GM18907 (cell line): Measurements from ENCODE around the gene CCL21.
"Not testable (repeated sequence)": the region's sequence is repeated elsewhere in the genome, so short reads cannot be mapped to it uniquely, and the experiment has no call there.

Experiments used
- ATAC-seq: cut with Tn5 transposase; IDR thresholded peaks from one replicate; pipeline ENCODE4 v1.9.1; 2021; ENCODE audit warnings: mild to moderate bottlenecking, moderate library complexity; ENCODE audit not compliant: unreplicated experiment

Gene CCL21, protein sequence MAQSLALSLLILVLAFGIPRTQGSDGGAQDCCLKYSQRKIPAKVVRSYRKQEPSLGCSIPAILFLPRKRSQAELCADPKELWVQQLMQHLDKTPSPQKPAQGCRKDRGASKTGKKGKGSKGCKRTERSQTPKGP

DNA sequence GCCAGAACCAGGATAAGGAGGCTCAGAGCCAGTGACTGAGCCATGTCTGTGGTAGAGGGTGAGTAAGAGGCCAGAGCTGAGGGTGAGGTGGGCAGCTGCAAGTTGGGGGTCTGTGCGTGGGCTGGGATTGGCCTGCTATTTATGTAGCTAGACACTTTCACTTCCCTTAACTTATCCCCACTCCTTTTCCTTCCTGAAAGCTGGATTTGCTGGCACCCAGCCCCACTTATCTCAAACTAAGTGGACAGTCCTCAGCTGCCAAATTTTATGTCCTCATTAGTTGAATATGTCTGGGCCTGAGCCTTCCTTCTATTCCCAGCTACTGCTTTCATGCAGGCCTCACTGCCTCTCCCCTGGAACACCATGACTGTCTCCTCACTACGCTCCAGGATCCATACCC, at the start of gene CCL21:
TSS of gene CCL21 (minus strand) at position 114 of the 400 bp plus-strand sequence. CDS start at position 44, 70 bp downstream.
- no peak for ATAC-seq

DNA sequence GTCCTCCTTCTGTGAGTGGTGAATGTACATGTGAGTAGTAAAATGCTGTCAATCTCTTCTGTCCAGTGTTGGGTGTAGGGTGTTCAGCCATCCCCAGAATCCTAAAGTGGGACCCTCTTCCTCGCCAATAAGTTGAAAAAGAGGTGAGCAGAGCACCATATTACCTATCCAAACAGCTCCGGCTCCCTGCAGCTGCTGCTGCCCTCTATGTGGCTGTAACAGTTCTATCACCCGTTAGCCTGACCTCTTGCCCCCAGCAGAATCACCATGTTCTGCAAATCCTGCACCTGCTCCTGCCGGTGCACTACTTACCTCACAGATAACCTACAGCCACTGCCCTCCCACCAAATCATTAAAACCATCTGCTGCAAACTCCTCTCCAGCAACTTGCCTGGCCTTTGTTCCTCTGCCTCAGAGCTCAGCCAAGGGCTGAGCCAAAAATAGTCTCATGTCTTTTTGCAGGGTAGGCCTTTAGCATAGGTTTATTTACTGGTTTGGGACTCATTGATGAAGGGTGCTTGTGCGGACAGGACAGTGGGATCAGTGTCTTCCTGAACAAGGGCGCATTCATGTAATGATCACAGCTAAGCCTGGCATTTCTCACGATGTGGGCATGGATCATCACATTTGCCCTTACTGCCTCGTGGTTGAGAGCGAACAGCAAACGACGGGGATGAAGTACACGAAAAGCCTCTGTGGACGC, 49.6 kb upstream of the CCL21 start:
- ATAC-seq, result no peak

DNA sequence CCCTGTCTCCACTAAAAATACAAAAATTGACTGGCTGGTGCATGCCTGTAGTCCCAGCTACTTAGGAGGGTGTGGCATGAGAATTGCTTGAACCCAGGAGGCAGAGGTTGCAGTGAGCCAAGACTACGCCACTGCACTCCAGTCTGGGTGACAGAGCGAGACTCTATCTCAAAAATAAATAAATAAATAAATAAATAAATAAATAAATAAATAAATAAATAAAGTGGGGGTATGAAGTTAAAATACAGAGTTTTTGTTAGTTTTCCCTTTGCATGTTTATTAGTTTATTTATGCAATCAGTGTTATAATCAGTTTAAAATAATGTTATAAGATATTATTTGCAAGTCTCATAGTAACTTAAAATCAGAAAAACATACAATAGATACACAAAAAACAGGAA, 40.4 kb upstream of the CCL21 start:
- ATAC-seq, result not testable (repeated sequence)

DNA sequence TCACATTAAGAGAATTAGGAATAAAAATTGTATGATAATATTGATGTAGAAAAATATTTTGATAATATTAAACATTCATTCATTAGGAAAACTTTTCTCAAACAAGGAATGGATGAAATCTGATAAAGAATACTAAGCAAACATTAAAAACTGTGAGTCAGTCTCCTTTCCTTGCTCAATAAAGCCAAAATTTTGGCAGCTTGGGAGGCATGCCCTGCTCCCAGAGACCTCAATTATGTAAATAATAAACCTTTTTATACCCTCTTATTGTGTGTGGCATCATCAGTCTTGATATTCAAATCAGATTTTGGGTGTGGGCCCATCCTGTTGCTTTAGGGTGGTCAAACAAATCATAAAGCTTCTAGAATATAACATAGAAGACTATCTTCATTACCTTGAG, 36.6 kb upstream of the CCL21 start:
- ATAC-seq, result no peak

DNA sequence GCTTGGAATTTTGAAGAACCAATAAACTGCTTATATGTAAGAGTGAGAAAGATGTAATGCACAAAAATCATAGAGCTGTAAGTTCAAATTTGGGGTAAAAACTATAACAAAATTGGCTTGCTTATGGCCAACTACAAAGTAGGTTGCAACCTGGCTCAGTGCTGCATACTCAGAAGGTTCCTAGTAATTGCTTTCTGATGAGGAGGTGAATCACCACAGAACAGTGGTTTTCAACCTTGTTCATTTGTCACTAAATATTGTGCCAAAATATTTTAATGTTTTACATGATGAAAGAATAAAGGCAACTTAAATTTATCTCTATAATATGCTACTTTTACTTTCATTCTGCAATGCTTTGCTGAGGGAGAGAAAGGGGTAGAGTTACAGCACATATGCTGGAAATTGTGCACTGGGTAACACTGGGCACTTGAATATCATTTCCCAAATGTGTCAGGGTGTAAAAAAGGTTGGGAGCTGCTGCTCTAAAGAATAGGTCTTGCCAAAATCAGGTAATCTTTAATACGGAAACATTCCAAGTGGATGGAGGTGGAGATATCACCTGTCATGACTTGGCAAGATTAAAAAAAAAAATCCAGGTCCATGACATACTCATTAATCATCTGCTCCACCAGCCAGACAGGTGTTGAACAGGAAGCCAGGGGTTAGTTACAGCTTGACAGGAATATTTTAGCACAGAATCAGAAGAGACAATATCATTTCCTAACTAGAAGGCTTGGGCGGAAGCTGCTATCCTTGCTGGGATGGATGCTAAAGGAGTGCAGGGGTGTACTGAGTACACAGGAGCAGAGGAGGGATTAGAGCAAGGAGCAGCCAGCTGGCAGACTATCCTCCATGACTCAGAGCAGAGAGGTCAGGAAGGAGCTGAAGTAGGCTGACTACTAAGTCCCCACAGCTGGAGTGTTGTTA, 34.6 kb upstream of the CCL21 start:
- ATAC-seq, result no peak

DNA sequence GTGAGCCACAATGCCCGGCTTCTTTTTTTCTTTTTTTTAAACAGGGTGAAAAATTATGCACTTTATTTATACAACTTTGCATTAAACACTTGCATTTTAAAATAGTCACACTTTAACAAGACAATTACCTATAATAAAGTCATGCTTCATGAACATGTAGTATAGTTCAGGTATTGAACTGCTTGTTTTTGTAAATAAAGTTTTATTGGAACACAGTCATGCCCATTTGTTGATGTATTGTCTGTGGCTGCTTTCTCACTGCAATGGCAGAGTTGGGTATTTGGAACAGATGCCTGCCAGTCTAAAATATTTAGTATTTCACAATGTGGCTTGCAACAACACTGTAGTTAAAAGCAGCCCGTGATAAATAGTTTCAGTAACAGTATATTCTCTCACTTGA, 32.8 kb upstream of the CCL21 start:
- no peak for ATAC-seq

DNA sequence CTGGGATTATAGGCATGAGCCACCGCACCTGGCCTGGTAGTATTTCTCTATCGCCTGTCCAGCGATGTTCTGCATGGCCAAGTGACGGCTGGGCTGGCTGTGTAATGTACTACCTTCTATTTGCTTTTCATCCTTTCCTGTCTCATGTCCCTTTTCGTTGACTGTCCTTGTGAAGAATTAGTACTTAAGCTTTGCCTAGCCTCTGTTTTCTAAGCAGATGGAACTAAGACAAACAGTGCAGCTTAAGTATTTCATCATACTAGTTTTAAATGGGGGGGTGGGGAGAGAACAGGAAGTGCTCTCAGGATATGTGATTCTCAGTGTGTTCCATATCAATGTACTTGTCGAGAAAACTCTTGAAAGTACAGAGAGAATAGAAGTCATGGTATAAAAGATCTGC, 31.7 kb upstream of the CCL21 start:
- no peak for ATAC-seq

DNA sequence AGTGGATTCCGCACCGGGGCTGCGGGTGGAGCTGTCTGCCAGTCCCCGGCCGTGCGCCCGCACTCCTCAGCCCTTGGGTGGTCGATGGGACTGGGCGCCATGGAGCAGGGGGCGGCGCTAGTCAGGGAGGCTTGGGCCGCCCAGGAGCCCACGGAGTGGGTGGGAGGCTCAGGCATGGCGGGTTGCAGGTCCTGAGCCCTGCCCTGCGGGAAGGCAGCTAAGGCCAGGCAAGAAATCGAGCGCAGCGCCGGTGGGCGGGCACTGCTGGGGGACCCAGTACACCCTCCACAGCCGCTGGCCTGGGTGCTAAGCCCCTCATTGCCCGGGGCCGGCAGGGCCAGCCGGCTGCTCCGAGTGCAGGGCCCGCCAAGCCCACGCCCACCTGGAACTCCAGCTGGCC, 30.2 kb upstream of the CCL21 start:
- not testable (repeated sequence) for ATAC-seq

DNA sequence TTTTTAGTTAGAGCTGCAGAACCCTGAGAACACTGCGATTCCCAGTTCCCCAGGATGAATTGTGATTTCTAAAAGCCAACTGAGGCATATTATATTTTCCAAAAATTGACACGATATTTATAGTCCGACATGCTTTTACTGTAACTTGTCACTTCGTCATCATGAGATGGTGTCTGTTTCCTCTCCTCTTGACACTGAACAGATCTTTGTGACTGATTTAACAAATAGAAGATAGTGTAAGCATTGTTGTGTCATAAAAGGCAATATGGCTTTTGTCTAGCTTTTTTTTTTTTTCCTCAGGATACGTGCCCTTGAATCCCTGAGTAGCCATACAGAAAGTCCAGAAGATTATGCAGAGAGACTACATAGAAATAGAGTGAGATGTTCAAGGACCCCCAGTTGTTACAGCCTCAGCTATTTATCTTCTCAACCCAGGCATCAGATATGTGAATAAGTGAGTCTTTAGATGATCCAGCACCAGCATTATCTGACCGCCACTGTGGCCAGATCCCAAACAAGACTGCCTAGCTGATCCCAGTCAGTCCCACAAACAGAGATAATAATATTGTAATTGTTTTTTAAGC, 27.8 kb upstream of the CCL21 start:
- ATAC-seq, result no peak

DNA sequence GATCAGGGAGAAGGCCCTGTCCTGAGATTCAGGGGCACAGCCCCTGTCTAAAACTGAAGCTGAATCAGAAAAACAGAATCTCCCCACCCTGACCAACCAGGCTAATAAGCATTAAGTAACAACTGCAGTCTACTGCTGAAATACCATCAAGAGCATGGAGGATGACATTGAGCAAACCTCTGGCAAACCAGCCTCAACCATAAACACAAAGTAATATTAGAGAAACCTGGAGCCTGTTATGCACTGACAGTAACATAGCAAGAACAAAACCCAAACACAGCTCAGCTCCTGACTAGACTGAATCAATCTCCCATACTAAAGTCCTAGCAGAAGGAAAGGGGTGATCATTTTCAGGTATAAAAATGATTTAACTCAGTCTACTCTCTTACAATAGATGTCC, 24.8 kb upstream of the CCL21 start:
- ATAC-seq, result no peak

DNA sequence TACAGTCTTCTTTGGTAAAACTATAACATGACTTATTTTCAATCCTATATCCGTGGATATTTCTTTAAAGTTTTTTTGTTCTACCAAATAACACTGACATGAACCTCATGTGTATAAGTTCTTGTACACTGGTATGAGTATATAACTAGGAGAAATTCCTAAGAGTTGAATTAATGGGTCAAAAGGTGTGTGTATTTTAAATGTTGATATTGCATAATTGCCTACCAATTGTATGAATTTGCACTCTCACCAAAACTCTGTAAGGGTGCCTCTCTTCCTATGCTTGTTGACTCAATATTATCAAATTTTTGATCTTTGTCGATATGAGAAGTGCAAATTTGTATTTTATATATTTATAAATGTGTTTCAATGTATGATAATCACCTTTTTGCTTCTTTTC, 22.9 kb upstream of the CCL21 start:
- ATAC-seq, result no peak

DNA sequence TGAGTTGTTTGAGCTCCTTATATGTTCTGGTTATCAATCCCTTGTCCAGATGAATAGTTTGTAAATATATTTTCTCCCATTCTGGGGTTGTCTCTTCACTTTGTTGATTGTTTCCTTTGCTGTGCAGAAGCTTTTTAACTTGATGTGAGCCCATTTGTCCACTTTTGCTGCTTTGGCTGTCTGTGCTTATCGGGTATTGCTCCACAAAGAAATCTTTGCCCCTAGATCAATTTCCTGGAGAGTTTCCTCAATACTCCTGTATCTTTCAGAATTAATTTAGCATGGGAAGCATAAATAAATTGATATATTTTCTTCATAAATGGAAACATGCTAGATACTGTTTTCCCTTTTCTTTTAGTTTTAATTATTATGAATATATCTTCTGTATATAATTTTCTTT, 22.5 kb upstream of the CCL21 start:
- ATAC-seq, result no peak

DNA sequence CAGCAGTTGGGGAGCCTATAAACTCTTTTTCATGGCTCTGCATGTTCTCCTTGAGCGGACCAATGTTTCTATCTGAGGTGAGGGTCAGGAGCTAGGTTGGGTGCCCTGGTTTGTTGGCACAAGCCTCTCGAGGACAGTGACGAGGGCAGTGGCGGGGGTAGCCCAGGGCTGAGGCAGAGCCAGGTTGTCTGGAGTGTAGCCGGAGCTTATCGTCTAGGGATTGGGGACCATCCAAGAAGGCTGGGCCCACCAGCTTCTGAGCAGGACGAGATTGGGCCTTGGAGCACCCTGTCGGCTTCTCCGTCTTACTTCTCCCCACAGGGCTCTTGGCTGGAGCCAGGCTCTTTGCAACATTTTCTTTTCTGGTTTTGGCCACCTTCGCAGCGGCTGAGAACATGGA, 13.2 kb upstream of the CCL21 start:
- ATAC-seq, result no peak

DNA sequence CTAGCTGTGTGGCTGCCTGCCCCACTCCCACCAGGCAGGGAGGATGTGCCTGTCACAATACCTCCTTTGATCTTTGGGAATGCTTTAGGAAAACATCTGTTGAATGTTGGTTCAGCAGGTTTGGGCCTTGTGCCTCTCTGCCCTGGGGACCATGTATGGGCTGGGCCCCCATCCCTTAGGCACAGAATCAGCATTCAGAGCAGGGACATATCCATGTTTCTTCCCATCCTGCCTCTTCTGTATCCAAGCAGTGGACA, 9.8 kb upstream of the CCL21 start:
- not testable (repeated sequence) for ATAC-seq

DNA sequence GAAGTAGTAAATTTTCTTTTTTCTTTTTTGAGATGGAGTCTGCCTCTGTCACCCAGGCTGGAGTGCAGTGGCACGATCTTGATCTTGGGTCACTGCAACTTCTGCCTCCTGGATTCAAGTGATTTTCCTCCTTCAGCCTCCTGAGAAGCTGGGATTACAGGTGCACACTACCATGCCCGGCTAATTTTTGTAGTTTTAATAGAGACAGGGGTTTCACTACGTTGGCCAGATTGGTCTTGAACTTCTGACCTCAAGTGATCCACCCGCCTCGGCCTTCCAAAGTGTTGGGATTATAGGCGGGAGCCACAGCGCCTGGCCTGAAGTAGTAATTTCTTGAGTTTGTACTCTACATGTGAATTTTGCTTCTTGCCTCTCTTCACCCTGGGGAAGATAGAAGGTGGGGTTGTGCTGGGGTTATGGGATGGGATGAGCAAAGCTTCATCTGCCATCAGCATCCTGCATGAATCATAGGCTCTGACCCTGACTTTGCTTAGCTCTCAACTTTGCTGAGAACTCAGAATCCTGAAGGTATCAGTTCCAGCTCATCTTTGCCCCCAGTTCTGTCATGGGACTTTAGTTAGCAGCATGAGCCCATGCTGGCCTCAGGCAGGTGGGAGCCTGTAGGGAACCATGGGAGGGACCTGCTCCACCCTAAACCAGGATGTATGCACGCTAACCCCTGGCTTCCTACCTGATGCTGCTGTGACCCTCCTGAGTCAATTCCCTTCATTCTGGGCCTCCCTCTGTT, 9.3 kb upstream of the CCL21 start:
- ATAC-seq, result no peak

DNA sequence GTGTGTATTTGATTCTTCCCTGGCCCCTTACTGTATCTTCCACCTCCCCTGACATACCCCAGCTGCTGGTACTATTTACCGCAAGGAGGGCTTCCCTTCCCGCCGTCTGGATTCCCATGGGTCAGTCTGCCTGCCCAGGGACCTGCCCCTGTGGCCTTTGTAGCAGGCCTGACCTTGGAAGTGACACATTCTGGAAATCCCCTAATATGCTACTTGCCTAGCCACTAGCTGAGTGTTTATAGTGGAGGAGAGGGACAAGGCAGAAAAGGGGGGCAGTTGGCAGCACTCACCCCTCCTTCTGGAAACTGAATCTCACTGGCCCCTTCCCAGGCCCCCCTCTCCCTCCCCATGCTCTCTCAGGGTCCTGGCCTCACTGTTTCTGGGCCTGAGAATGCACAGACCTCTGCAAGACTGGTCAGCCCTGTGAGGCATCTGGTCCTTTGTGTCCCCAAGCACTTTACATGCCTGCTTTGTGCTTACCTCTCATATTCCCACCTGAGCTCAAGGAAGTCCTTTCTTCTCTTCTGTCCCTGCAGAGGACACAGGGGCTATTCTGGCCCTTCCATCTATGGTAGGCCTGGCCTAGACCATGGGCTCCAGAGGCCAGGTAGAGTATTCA, 8.2 kb upstream of the CCL21 start:
- ATAC-seq, result no peak

DNA sequence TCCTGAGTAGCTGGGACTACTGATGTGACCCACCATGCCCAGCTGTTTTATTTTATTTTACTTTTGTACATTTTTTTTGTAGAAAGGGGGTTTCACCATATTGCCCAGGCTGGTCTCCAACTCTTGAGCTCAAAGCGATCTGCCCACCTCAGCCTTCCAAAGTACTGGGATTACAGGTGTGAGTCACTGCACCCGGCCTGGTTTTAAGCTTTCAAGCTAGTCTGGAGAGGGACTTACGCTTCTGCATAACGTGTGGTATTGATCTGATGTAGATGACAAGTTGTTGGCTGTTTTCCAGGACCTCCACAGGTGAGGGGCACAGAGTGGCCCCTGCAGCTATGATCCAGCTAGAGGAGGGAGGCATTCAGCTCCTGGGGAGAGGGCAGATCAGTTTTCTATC, 6.8 kb upstream of the CCL21 start:
- ATAC-seq, result no peak

DNA sequence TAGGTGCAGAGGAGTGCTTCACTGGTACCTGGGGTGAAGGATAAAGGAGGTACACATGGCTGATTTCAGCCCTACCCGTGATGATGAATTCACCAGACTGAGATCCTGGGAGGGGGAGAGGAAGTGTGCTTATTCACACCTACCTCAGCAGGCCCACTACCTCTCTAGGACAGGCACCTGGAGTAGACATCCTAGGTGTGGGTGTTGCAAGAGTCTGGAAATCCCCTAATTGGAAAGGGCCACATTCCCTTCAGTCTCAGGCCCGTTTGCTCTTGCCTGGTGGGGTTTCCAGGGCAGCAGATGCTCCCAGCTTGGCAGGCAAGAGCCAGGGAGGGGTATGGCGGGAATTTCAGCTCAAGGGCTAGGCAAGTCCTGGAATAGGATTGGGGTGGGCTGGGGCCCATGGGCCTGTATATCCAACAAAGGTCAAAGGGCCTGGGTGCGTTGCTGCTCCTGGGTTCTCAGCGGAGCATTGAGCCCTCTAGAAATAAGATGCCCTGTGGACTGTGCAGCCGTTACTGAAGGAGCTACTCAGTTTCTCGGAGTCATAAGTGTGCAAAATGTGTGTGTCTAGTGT, 5.8 kb upstream of the CCL21 start:
- no peak for ATAC-seq

DNA sequence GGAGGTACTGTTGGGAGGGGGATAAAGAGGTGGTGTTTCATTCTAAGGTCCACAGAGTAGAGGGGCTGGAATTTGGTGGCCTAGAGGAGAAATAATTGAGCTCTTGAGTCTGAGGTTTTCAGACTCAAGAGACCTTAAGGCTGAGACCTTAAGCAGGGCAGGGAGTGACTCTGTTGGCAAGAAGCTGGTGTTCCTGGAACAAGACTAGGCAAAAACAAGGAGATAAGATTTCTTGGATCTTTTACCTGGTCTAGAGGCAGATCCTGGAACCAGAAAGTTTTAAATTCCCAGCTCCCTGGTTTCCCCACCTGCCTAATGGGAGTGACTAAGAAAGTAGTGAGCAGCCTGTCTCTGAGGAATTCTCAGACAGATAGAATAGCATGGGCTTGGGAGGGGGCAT, 4.1 kb upstream of the CCL21 start:
- ATAC-seq, result no peak

DNA sequence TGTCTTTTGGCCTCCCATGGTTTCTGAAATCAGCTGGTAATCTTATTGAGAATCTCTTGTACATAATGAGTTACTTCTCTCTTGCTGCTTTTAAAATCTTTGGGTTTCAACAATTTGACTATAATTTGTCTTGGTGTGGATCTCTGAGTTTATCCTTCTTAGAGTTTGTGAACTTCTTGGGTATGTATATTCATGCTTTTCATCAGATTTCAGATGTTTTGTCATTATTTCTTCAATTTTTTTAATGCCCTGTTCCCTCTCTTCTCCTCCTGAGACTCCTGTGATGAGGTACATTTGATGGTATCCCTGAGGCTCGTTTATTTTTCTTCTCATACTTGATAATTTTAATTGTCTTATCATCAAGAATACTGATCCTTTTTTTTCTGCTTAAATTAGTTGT, 2.2 kb upstream of the CCL21 start:
- ATAC-seq, result no peak
